Measurements from ENCODE around the gene FZD2.

Gene FZD2

DNA sequence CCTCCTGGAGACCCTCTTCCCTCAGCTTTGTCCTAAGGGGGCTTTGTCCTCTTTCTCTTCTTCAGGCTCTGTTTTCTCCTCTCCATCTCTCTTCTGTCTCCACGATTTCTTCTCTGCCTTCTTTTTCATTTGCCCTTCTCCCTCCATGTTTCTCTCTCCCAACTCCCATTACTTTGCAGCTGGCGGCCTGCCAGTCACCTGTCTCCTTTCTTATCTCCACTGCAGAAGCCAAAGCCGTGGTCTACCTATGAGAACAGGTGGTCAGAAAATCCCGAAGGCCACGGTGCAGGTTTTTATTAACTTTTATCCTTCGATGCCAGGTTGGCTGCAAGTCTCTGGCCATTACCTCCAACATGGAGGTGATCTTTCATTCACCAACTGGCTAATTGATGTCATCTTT, 45.1 kb downstream of the FZD2 start:
- DNase-seq (ENCODE audit: low read depth): no peak
- H3K4me3 ChIP-seq (replicated peaks; ENCODE audit: low read depth, low read length): no peak overlapping the region
- TF ChIP-seq, protein P1, sequence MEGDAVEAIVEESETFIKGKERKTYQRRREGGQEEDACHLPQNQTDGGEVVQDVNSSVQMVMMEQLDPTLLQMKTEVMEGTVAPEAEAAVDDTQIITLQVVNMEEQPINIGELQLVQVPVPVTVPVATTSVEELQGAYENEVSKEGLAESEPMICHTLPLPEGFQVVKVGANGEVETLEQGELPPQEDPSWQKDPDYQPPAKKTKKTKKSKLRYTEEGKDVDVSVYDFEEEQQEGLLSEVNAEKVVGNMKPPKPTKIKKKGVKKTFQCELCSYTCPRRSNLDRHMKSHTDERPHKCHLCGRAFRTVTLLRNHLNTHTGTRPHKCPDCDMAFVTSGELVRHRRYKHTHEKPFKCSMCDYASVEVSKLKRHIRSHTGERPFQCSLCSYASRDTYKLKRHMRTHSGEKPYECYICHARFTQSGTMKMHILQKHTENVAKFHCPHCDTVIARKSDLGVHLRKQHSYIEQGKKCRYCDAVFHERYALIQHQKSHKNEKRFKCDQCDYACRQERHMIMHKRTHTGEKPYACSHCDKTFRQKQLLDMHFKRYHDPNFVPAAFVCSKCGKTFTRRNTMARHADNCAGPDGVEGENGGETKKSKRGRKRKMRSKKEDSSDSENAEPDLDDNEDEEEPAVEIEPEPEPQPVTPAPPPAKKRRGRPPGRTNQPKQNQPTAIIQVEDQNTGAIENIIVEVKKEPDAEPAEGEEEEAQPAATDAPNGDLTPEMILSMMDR (IDR thresholded peaks at IDR 0.05; ENCODE audit: low read length, missing control alignments): no peak

DNA sequence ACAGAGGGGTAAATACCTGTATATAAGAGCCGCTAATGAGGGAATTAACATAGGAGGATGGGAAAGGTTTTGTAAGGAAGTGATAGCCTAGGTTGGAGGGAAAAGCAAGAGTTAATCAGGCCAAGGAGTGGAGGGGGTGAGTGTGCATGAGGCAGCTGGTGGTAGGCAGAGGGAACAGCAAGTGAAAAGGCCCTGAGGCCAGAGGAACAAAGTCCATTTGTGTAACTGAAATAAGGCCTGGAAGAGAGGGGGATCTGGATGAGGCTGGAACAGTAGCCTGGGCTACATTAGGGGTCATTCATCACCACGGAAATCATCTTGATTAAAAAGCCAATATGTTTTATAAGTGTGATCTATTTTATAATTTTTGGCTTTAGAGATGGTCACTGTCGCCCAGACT, 45.7 kb downstream of the FZD2 start:
- DNase-seq (ENCODE audit: low read depth): no peak
- TF ChIP-seq, protein P1 (IDR thresholded peaks at IDR 0.05; ENCODE audit: low read length, missing control alignments): no peak
- no peak overlapping the region for H3K4me3 ChIP-seq (replicated peaks; ENCODE audit: low read depth, low read length)

DNA sequence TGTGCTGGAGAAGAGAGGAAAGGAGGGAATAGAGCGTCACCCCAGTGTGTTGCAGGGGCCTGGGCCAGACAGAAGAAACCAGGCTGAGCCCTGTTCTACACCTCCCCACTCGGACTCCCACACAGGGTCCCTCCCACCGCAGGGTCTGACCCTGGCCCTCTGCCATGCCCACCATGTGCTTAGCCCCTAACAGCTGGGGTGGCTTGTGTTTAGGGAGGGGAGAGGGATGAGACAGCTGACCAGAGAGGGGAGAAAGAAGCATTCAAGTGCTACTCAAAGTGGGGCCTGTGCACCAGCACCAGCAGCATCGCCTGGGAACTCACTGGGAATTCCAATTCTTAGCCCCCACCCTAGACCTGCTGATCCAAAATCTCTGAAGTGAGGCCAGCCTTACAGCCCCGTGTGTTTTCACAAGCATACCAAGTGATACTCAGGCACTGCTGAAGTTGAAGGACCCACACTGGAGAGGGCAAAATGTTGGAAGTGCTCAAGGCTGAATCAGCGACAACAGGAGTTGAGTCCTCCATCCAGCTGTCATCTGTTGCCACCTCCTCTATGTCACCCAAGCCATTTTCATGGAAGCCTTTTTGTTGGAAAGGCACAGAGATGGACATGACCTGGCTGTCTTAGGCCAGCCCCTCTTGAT, 47.0 kb downstream of the FZD2 start:
- no peak overlapping the region for H3K4me3 ChIP-seq (replicated peaks; ENCODE audit: low read depth, low read length)
- TF ChIP-seq, protein P1 (IDR thresholded peaks at IDR 0.05; ENCODE audit: low read length, missing control alignments): no peak
- DNase-seq (ENCODE audit: low read depth): no peak

DNA sequence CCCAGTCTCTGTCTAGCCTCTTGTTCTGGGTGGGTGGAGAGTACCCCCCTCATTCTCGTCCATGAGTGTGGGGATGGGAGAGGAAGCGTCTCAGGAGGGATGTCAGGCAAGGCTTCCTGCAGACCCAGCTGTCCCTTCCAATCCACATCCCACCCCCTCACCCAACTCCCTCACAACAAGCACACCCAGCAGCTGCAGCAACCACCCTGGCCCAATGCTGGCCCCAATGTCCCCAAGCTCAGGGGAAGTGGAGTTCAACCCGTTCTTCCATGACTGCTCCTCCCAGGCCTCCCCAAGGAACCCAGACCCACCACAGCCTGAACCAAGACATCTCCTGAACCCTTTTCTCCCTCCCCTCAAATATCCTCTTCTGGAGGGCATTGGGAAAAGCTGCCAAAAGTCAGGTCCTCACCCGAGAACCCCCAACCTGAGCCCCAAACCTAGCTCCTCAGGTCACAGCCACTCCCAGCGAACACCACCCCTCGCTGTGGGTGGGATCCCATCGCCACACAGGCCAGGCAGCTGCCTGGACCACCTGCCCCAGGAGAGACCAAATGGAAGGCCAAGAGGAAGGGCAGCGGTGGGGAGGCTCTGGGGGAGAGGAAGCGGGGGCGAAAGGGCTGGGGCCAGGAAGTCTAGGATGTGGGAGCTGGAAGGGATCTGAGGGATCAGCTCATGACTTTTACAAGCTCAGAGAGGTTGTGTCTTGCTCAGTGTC, 47.6 kb downstream of the FZD2 start:
- no peak overlapping the region for H3K4me3 ChIP-seq (replicated peaks; ENCODE audit: low read depth, low read length)
- no peak for DNase-seq (ENCODE audit: low read depth)
- TF ChIP-seq, protein P1 (IDR thresholded peaks at IDR 0.05; ENCODE audit: low read length, missing control alignments): no peak

DNA sequence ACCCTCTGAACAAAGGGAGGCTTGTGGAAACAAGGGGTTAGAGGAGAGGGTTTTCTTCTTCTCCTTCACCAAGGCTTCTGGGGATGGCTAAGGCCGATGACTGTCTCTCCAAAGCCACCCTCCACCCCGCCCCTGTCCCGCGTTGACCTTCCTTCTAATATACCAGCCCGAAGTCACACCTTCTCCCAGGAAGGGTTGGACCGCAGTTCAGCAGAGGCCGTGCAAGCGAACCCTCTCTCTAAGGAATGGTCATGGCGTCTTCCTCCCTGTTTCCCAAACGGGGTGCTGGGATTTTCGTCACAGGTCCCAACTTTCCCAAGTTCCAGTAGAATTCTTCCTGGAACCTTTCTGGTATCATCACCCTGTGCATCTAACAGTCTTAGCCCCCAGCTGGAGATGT, 49.4 kb downstream of the FZD2 start:
- no peak overlapping the region for H3K4me3 ChIP-seq (replicated peaks; ENCODE audit: low read depth, low read length)
- TF ChIP-seq, protein P1 (IDR thresholded peaks at IDR 0.05; ENCODE audit: low read length, missing control alignments): no peak
- no peak for DNase-seq (ENCODE audit: low read depth)

DNA sequence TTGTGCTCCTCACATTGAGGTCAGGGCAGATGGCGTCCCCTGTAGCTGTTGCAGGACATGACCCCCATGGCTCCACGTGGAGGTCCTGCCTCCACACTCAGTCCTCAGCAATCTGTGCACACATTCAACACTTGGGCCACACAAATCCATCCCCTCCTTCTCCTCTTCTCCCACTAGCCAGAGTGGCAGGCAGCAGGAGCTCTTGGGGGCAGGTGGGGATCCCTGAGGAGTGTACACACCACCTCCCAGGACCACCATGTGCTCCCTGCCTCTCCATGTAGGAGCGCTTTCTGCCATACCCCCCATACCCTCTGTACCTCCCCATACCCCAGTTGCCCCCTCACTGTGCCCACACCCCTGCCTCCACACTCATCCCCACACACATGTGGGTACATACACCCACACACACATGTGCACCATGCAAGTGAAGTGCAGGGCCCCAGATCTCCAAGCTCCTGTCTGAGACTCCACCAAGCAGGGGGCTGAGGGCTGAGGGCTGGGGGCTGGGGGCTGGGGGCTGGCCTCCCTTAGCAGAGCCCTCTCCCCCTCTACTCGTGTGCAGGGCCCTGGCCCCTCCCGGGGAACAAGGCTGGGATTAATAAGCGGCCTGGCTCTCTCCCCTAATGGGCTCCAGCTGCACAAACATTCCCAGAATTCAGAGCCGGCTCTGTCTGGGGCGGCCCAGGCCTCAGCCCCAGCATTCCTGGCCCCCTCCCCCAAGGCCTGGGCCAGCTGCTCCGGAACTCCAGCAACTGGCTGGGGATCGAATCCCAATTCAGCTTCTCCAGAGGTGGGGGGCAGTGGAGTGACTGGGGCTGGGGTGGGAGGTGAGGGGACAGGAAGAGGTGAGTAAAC, 50.8 kb downstream of the FZD2 start:
- DNase-seq (ENCODE audit: low read depth): no peak
- no peak overlapping the region for H3K4me3 ChIP-seq (replicated peaks; ENCODE audit: low read depth, low read length)
- TF ChIP-seq, protein P1 (IDR thresholded peaks at IDR 0.05; ENCODE audit: low read length, missing control alignments): no peak
